Trophoblast cell (in vitro differentiated cells and primary cell): ENCODE results near the gene RNF121.

ENCODE experiments used
- DNase-seq, 2 donors: peaks; one replicate each; pipeline ENCODE4 v3.0.0-alpha.2; 2016
- H2AFZ ChIP-seq: 2 replicates; pipeline ENCODE4 v1.6.1; 2013; ENCODE audit warnings: low read length, moderate library complexity, mild to moderate bottlenecking; ENCODE audit not compliant: insufficient read depth, poor library complexity
- H2AK5ac ChIP-seq: 2 replicates; pipeline ENCODE4 v1.6.1; 2013; ENCODE audit warnings: mild to moderate bottlenecking, low read length
- H2BK120ac ChIP-seq: 2 replicates; pipeline ENCODE4 v1.6.1; 2013; ENCODE audit warnings: low read length, mild to moderate bottlenecking, moderate library complexity; ENCODE audit not compliant: insufficient read depth, poor library complexity
- H2BK12ac ChIP-seq: 2 replicates; pipeline ENCODE4 v1.6.1; 2013; ENCODE audit warnings: mild to moderate bottlenecking, low read length, moderate library complexity
- H2BK5ac ChIP-seq: 2 replicates; pipeline ENCODE4 v1.6.1; 2013; ENCODE audit warnings: low read length, low read depth, moderate library complexity, mild to moderate bottlenecking; ENCODE audit not compliant: poor library complexity
- H3K14ac ChIP-seq: 2 replicates; pipeline ENCODE4 v1.6.1; 2013; ENCODE audit warnings: mild to moderate bottlenecking, low read length
- H3K18ac ChIP-seq: 2 replicates; pipeline ENCODE4 v1.6.1; 2013; ENCODE audit warnings: mild to moderate bottlenecking, low read length
- H3K23ac ChIP-seq: 2 replicates; pipeline ENCODE4 v1.6.1; 2013; ENCODE audit warnings: low read length
- H3K27ac ChIP-seq: 2 replicates; pipeline ENCODE4 v1.5.1; 2013; ENCODE audit warnings: low read depth, mild to moderate bottlenecking, inconsistent platforms, low read length, moderate library complexity
- H3K27me3 ChIP-seq: 2 replicates; pipeline ENCODE4 v1.6.1; 2013; ENCODE audit warnings: inconsistent platforms, mild to moderate bottlenecking, low read length, moderate library complexity; ENCODE audit not compliant: insufficient read depth
- H3K36me3 ChIP-seq, 2 experiments: 1 replicate in 1 of 2; 2 replicates in 1 of 2; pipeline ENCODE4 v1.6.1; 2013; ENCODE audit warnings: low read length in 2 of 2, mild to moderate bottlenecking in 2 of 2, moderate library complexity in 1 of 2; ENCODE audit not compliant: insufficient read depth in 2 of 2, control insufficient read depth in 1 of 2
- H3K4ac ChIP-seq: 2 replicates; pipeline ENCODE4 v1.6.1; 2013; ENCODE audit warnings: low read depth, mild to moderate bottlenecking, low read length, moderate library complexity
- H3K4me1 ChIP-seq, 2 experiments: 1 replicate in 1 of 2; 2 replicates in 1 of 2; pipeline ENCODE4 v1.6.1; 2013; ENCODE audit warnings: low read length in 2 of 2, mild to moderate bottlenecking in 2 of 2, moderate library complexity in 1 of 2; ENCODE audit not compliant: insufficient read depth in 2 of 2, control insufficient read depth in 1 of 2
- H3K4me2 ChIP-seq: 2 replicates; pipeline ENCODE4 v1.6.1; 2013; ENCODE audit warnings: inconsistent platforms, mild to moderate bottlenecking, low read length, moderate library complexity
- H3K4me3 ChIP-seq: 2 replicates; pipeline ENCODE4 v1.5.1; 2013; ENCODE audit warnings: mild to moderate bottlenecking, low read depth, low read length, inconsistent platforms
- H3K79me1 ChIP-seq: one replicate; pipeline ENCODE4 v1.6.1; 2013; ENCODE audit warnings: low read length
- H3K79me2 ChIP-seq: 2 replicates; pipeline ENCODE4 v1.6.1; 2013; ENCODE audit warnings: low read length, mild to moderate bottlenecking; ENCODE audit not compliant: control insufficient read depth, insufficient read depth, poor library complexity
- H3K9ac ChIP-seq: 2 replicates; pipeline ENCODE4 v1.6.1; 2013; ENCODE audit warnings: mild to moderate bottlenecking, low read length
- H3K9me3 ChIP-seq: 2 replicates; pipeline ENCODE4 v1.6.1; 2013; ENCODE audit warnings: low read depth, mild to moderate bottlenecking, control low read depth, inconsistent platforms, low read length; ENCODE audit not compliant: insufficient read depth
- H4K12ac ChIP-seq: 2 replicates; pipeline ENCODE4 v1.6.1; 2013; ENCODE audit warnings: low read depth, mild to moderate bottlenecking, low read length, moderate library complexity
- H4K8ac ChIP-seq: 2 replicates; pipeline ENCODE4 v1.6.1; 2013; ENCODE audit warnings: low read depth, mild to moderate bottlenecking, low read length, moderate library complexity
- H4K91ac ChIP-seq: one replicate; pipeline ENCODE4 v1.6.1; 2013; ENCODE audit warnings: low read depth, mild to moderate bottlenecking, low read length, moderate library complexity
- WGBS: extraction: QIAGEN DNeasy Blood & Tissue Kit; methylation state at CpG from one replicate; pipeline ENCODE4 v1.1.7; 2013; ENCODE audit warnings: missing lambda C conversion rate; ENCODE audit not compliant: insufficient read length, insufficient coverage; ENCODE audit errors: extremely low coverage; 5-methylcytosine and 5-hydroxymethylcytosine counted together

The RNF121 gene

GRCh38 chr11:72002841-72003775 is 74.3 kb downstream of the RNF121 start:
- no peak overlapping the region for H3K9ac ChIP-seq
- H3K4me1 ChIP-seq, result peaks cover 0 to 9% of the 10 kb centered on the region in 2 experiments
- no peak for DNase-seq
- no peak overlapping the region for H3K14ac ChIP-seq
- no peak overlapping the region for H4K8ac ChIP-seq
- no peak overlapping the region for H2BK5ac ChIP-seq
- H3K79me2 ChIP-seq, result no peaks in the 10 kb centered on the region
- H3K4me2 ChIP-seq, result no peak overlapping the region
- H3K36me3 ChIP-seq, result peaks cover 76 to 84% of the 10 kb centered on the region in 2 experiments
- H2BK120ac ChIP-seq, result no peak overlapping the region
- no peak overlapping the region for H4K12ac ChIP-seq
- no peak overlapping the region for H2AK5ac ChIP-seq
- H3K4me3 ChIP-seq, result no peak overlapping the region
- H3K27ac ChIP-seq, result no peak overlapping the region
- no peak overlapping the region for H3K23ac ChIP-seq
- H2BK12ac ChIP-seq, result no peak overlapping the region
- H3K4ac ChIP-seq, result no peak overlapping the region
- no CpG with 5 or more reads among the region's 12 CpGs for WGBS
- H3K18ac ChIP-seq, result no peak overlapping the region
- H2AFZ ChIP-seq, result no peak overlapping the region
- no peak overlapping the region for H4K91ac ChIP-seq
- no peaks in the 10 kb centered on the region for H3K9me3 ChIP-seq
- no peaks in the 10 kb centered on the region for H3K27me3 ChIP-seq
- H3K79me1 ChIP-seq, result no peaks in the 10 kb centered on the region

GRCh38 chr11:72003776-72004171 is 74.9 kb downstream of the RNF121 start:
- Histone ChIP-seq H3K9me3 (no peaks in the 10 kb centered on the region), H2AK5ac (no peak overlapping the region), H3K4ac (no peak overlapping the region), H2BK5ac (no peak overlapping the region), H3K79me1 (no peaks in the 10 kb centered on the region), H4K91ac (no peak overlapping the region), H3K4me1 (peaks cover 0 to 9% of the 10 kb centered on the region in 2 experiments), H3K9ac (no peak overlapping the region), H3K27me3 (no peaks in the 10 kb centered on the region), H4K12ac (no peak overlapping the region), H3K4me2 (no peak overlapping the region), H4K8ac (no peak overlapping the region), H3K14ac (no peak overlapping the region), H2AFZ (no peak overlapping the region), H3K18ac (no peak overlapping the region), H2BK12ac (no peak overlapping the region), H3K27ac (no peak overlapping the region), H3K23ac (no peak overlapping the region), H3K4me3 (no peak overlapping the region), H3K79me2 (no peaks in the 10 kb centered on the region), H2BK120ac (no peak overlapping the region), H3K36me3 (peaks cover 82 to 88% of the 10 kb centered on the region in 2 experiments)
- DNase-seq, result no peak
- no CpG with 5 or more reads among the region's 20 CpGs for WGBS

GRCh38 chr11:72004515-72005346 is 75.9 kb downstream of the RNF121 start:
- no peak overlapping the region for H4K12ac ChIP-seq

GRCh38 chr11:72005347-72006260 is 76.8 kb downstream of the RNF121 start:
- peaks cover 0 to 3% of the 10 kb centered on the region in 2 experiments for H3K4me1 ChIP-seq
- no peak overlapping the region for H3K14ac ChIP-seq
- peaks cover 88 to 95% of the 10 kb centered on the region in 2 experiments for H3K36me3 ChIP-seq
- no peaks in the 10 kb centered on the region for H3K9me3 ChIP-seq
- H3K4me2 ChIP-seq, result no peak overlapping the region
- no peak overlapping the region for H2AFZ ChIP-seq
- H3K9ac ChIP-seq, result no peak overlapping the region
- no peak overlapping the region for H2BK5ac ChIP-seq
- no peak for DNase-seq
- no peak overlapping the region for H2BK12ac ChIP-seq
- H3K27ac ChIP-seq, result no peak overlapping the region
- no peak overlapping the region for H3K18ac ChIP-seq
- no peak overlapping the region for H2AK5ac ChIP-seq
- no peak overlapping the region for H4K8ac ChIP-seq
- H3K23ac ChIP-seq, result no peak overlapping the region
- no CpG with 5 or more reads among the region's 20 CpGs for WGBS
- H3K4me3 ChIP-seq, result no peak overlapping the region
- no peaks in the 10 kb centered on the region for H3K79me2 ChIP-seq
- H4K12ac ChIP-seq, result no peak overlapping the region
- no peak overlapping the region for H4K91ac ChIP-seq
- H3K4ac ChIP-seq, result no peak overlapping the region
- no peaks in the 10 kb centered on the region for H3K27me3 ChIP-seq
- H3K79me1 ChIP-seq, result no peaks in the 10 kb centered on the region
- H2BK120ac ChIP-seq, result no peak overlapping the region

More at GRCh38 chr11:72004515-72005346, 75.9 kb downstream of the RNF121 start:
- H3K4me3 ChIP-seq, result no peak overlapping the region
- H3K4me2 ChIP-seq, result no peak overlapping the region
- no peak for DNase-seq
- no CpG with 5 or more reads among the region's 16 CpGs for WGBS
- H3K23ac ChIP-seq, result no peak overlapping the region
- H2BK5ac ChIP-seq, result no peak overlapping the region
- no peak overlapping the region for H2AK5ac ChIP-seq
- H3K27ac ChIP-seq, result no peak overlapping the region
- no peak overlapping the region for H4K91ac ChIP-seq
- H3K36me3 ChIP-seq, result peaks cover 89 to 96% of the 10 kb centered on the region in 2 experiments
- H2BK120ac ChIP-seq, result no peak overlapping the region
- H3K4ac ChIP-seq, result no peak overlapping the region
- H3K27me3 ChIP-seq, result no peaks in the 10 kb centered on the region
- no peak overlapping the region for H3K14ac ChIP-seq
- H3K79me2 ChIP-seq, result no peaks in the 10 kb centered on the region
- H3K9me3 ChIP-seq, result no peaks in the 10 kb centered on the region
- no peak overlapping the region for H2BK12ac ChIP-seq
- H4K8ac ChIP-seq, result no peak overlapping the region
- no peak overlapping the region for H3K18ac ChIP-seq
- peaks cover 0 to 5% of the 10 kb centered on the region in 2 experiments for H3K4me1 ChIP-seq
- no peaks in the 10 kb centered on the region for H3K79me1 ChIP-seq
- H2AFZ ChIP-seq, result no peak overlapping the region
- H3K9ac ChIP-seq, result no peak overlapping the region
